Endothelial cell of umbilical vein (primary cell): ENCODE results near the gene KCNMA1. TPM values are rescaled to one million over a fixed set of nuclear protein-coding genes. Genes with fewer than 3 reads are reported as not detected.

Source experiments
- BruUV-seq: library from RNA; stranded (reverse); fragments of 400-500 nt; replicated peaks from 2 replicates; lab custom pipeline; 2021; lab: Mats Ljungman, UMichigan
- CTCF ChIA-PET: fragments of 300-600, 350-600 bp; sonication (Branson Sonifier 250); formaldehyde crosslinking; loops from one replicate; lab custom pipeline; 2021; ENCODE audit warnings: antibody characterized with exemption, inconsistent platforms; lab: Charles Lee
- POLR2A ChIA-PET: fragments of 300-600, 350-600 bp; sonication (Branson Sonifier 250); formaldehyde crosslinking; loops from one replicate; lab custom pipeline; 2021; ENCODE audit warnings: antibody characterized with exemption, inconsistent platforms; lab: Charles Lee
- DNase-seq: peaks from one replicate; pipeline ENCODE4 v3.0.0-alpha.2; 2011; ENCODE audit warnings: low read depth, low spot score
- FAIRE-seq: peaks from 2 replicates; lab custom pipeline; 2011; peaks lifted over from hg19 to GRCh38; lab: Jason Lieb, UNC
- H2AFZ ChIP-seq: 2 replicates; pipeline ENCODE4 v1.6.0; 2012; ENCODE audit warnings: low read depth, low read length, control low read depth, inconsistent platforms
- H3K27ac ChIP-seq: 2 replicates; pipeline ENCODE4 v1.5.1; 2011; ENCODE audit warnings: low read depth, mild to moderate bottlenecking, control low read depth, low read length, moderate library complexity; ENCODE audit not compliant: insufficient read depth
- H3K27me3 ChIP-seq, 2 experiments: 2 replicates each; pipeline versions ENCODE4 v1.6.0 to v1.6.1; 2011; ENCODE audit warnings: low read length in 2 of 2, mixed read lengths in 1 of 2; ENCODE audit not compliant: control insufficient read depth in 2 of 2, insufficient read depth in 2 of 2
- H3K36me3 ChIP-seq, 2 experiments: 2 replicates in 1 of 2; 3 replicates in 1 of 2; pipeline ENCODE4 v1.5.1; 2011; ENCODE audit warnings: low read length in 2 of 2, mild to moderate bottlenecking in 1 of 2, moderate library complexity in 1 of 2; ENCODE audit not compliant: control insufficient read depth in 2 of 2, insufficient read depth in 2 of 2; ENCODE audit errors: extremely low read depth in 1 of 2
- H3K4me1 ChIP-seq: 3 replicates; pipeline ENCODE4 v1.5.1; 2011; ENCODE audit warnings: mild to moderate bottlenecking, low read length; ENCODE audit not compliant: control insufficient read depth, insufficient read depth; ENCODE audit errors: extremely low read depth
- H3K4me2 ChIP-seq: 2 replicates; pipeline ENCODE4 v1.6.1; 2011; ENCODE audit warnings: low read length, control low read depth, mixed read lengths; ENCODE audit not compliant: insufficient read depth
- H3K4me3 ChIP-seq, 3 experiments: fragments of 200-600 bp in 1 of 3; sonication (generic), shearing (Covaris generic) in 1 of 3; replicated peaks in 1 of 3; 2 replicates each; pipeline ENCODE4 v1.5.1; 2011 to 2016; ENCODE audit warnings: control low read depth in 3 of 3, low read length in 3 of 3, mild to moderate bottlenecking in 2 of 3, inconsistent platforms in 1 of 3, low read depth in 1 of 3, moderate library complexity in 1 of 3; ENCODE audit not compliant: insufficient read depth in 1 of 3
- H3K79me2 ChIP-seq: 2 replicates; pipeline ENCODE4 v1.6.0; 2012; ENCODE audit warnings: low read length, inconsistent platforms; ENCODE audit not compliant: control insufficient read depth, insufficient read depth
- H3K9ac ChIP-seq: replicated peaks from 2 replicates; pipeline ENCODE3; 2011; ENCODE audit warnings: low read length, control low read depth; ENCODE audit not compliant: insufficient read depth; ENCODE audit errors: extremely low read depth
- H3K9me1 ChIP-seq: replicated peaks from 3 replicates; pipeline ENCODE4 v1.6.0; 2011; ENCODE audit warnings: mild to moderate bottlenecking, low read length; ENCODE audit not compliant: control insufficient read depth, insufficient read depth; ENCODE audit errors: extremely low read depth
- H3K9me3 ChIP-seq: replicated peaks from 2 replicates; pipeline ENCODE4 v1.5.1; 2012; ENCODE audit warnings: low read length, inconsistent platforms; ENCODE audit not compliant: control insufficient read depth, insufficient read depth
- H4K20me1 ChIP-seq: replicated peaks from 2 replicates; pipeline ENCODE3; 2011; ENCODE audit warnings: mild to moderate bottlenecking, low read length; ENCODE audit not compliant: control insufficient read depth, insufficient read depth; ENCODE audit errors: extremely low read depth
- CTCF ChIP-seq, 2 donors: IDR thresholded peaks; 1 replicate in 1 of 2; 2 replicates in 1 of 2; pipeline ENCODE4 v1.5.1; 2011; ENCODE audit warnings: low read length in 2 of 2, mild to moderate bottlenecking in 2 of 2, moderate library complexity in 2 of 2, control low read depth in 1 of 2, inconsistent platforms in 1 of 2, low read depth in 1 of 2; ENCODE audit not compliant: insufficient read depth in 1 of 2; ENCODE audit errors: extremely low read depth in 1 of 2
- EZH2 ChIP-seq: IDR thresholded peaks from 2 replicates; pipeline ENCODE4 v1.6.1; 2012; ENCODE audit warnings: borderline replicate concordance, low read depth, mild to moderate bottlenecking, moderate library complexity, low read length, inconsistent platforms; ENCODE audit not compliant: severe bottlenecking
- FOS ChIP-seq: IDR thresholded peaks from 2 replicates; pipeline ENCODE4 v1.6.1; 2011; ENCODE audit warnings: mild to moderate bottlenecking, low read length, moderate library complexity, borderline replicate concordance; ENCODE audit not compliant: insufficient read depth
- GATA2 ChIP-seq: IDR thresholded peaks from 2 replicates; pipeline ENCODE4 v1.7.0; 2011; ENCODE audit warnings: low read depth, mild to moderate bottlenecking, moderate library complexity, mixed read lengths, low read length; ENCODE audit not compliant: insufficient read length, insufficient read depth
- JUN ChIP-seq: IDR thresholded peaks from 2 replicates; pipeline ENCODE4 v1.6.1; 2011; ENCODE audit warnings: borderline replicate concordance, low read depth; ENCODE audit not compliant: insufficient read length, insufficient read depth
- MAX ChIP-seq: IDR thresholded peaks from 2 replicates; pipeline ENCODE4 v1.6.1; 2011; ENCODE audit not compliant: insufficient read depth, insufficient read length
- MYC ChIP-seq: IDR thresholded peaks from one replicate; pipeline ENCODE4 v1.6.1; 2011; ENCODE audit warnings: mild to moderate bottlenecking, low read depth, low read length
- POLR2A ChIP-seq: IDR thresholded peaks from 2 replicates; pipeline ENCODE4 v1.6.1; 2012; ENCODE audit warnings: low read depth, mild to moderate bottlenecking, control low read depth, low read length
- POLR2AphosphoS5 ChIP-seq: IDR thresholded peaks from 2 replicates; pipeline ENCODE4 v1.6.1; 2012; ENCODE audit warnings: low read depth, mild to moderate bottlenecking, control low read depth, low read length, moderate library complexity; ENCODE audit not compliant: insufficient read depth
- dilution Hi-C: fragments of 300-500 bp; cut with MboI; formaldehyde crosslinking; loops from one replicate; pipeline ENCODE4 v1.15.0; 2019; ENCODE audit warnings: low sequenced_read_pairs; ENCODE audit not compliant: extremely low pct_ligation_motif_present
- intact Hi-C: fragments of 100-400 bp; cut with micrococcal nuclease; formaldehyde crosslinking; loops from one replicate; pipeline ENCODE4 v1.10.0; 2022
- polyA plus RNA-seq, 4 experiments: library from polyadenylated mRNA; depleted of rRNA in 3 of 4; stranded (reverse) in 3 of 4; unstranded in 1 of 4; fragments of >200 nt; gene quantifications; 2 replicates each; pipeline versions ENCODE4 v1.2.1 to v1.2.3, GENCODE V29; 2011 to 2012; ENCODE audit warnings: missing spikeins in 1 of 4
- total RNA-seq: library from RNA; stranded (reverse); gene quantifications from 2 replicates; pipeline ENCODE4 v1.2.3, GENCODE V29; 2021

KCNMA1 gene
- total and polyA plus RNA-seq, 2 donors (not counting 3 experiments of a cell fraction or from before 2014, with no cell fraction given) = 0.10 to 0.82 TPM

- Histone ChIP-seq H3K27me3 (no peaks in the 10 kb centered on the region), H4K20me1 (no peaks in the 10 kb centered on the region), H3K4me3 (no peak overlapping the region), H3K9me3 (no peaks in the 10 kb centered on the region), H2AFZ (no peak overlapping the region), H3K9ac (no peak overlapping the region), H3K27ac (no peak overlapping the region), H3K79me2 (no peaks in the 10 kb centered on the region), H3K36me3 (no peaks in the 10 kb centered on the region), H3K9me1 (no peaks in the 10 kb centered on the region), H3K4me2 (no peak overlapping the region), H3K4me1 (no peaks in the 10 kb centered on the region)
- FAIRE-seq (no peak), DNase-seq (no peak)
- intact Hi-C loops (no loop called here), dilution Hi-C loops (no loop called here)
- ChIA-PET CTCF (interaction anchor here (0.5 kb wide), 1 partner anchor 1580 kb away, joined by 3 read pairs; no protein-coding TSS in a partner anchor), POLR2A (no interaction called here)
- TF ChIP-seq FOS (no peak), GATA2 (no peak), MAX (no peak), POLR2AphosphoS5 (no peak), POLR2A (no peak), EZH2 (no peak), JUN (no peak), CTCF (IDR thresholded peaks at IDR 0.05; ENCODE audit: extremely low read depth in 1 of 2, insufficient read depth in 1 of 2, low read depth in 1 of 2, low read length in 2 of 2) (no peak), MYC (no peak)
- BruUV-seq = no TSS peak
Observed at GRCh38 chr10:76892766-76893479, 744.7 kb downstream of the KCNMA1 start.
